PC-3 (cell line): Measurements from ENCODE around the gene MROH2A. TPM values are rescaled to one million over a fixed set of nuclear protein-coding genes. Genes with fewer than 3 reads are reported as not detected.

Source experiments
- ATAC-seq: fragments of 200-7000 bp; cut with Tn5 transposase; 2 replicates; pipeline ENCODE4 v1.9.1; 2020; ENCODE audit warnings: mild to moderate bottlenecking, moderate library complexity
- BruUV-seq: library from RNA; stranded (reverse); fragments of 400-500 nt; replicated peaks from 2 replicates; lab custom pipeline; 2021; lab: Mats Ljungman, UMichigan
- CTCF ChIA-PET: fragments of 300-600 bp; sonication (Branson Sonifier 250); formaldehyde crosslinking; loops from one replicate; lab custom pipeline; 2022; ENCODE audit warnings: antibody characterized with exemption; lab: Charles Lee
- POLR2A ChIA-PET: fragments of 300-600 bp; sonication (Branson Sonifier 250); formaldehyde crosslinking; loops from one replicate; lab custom pipeline; 2022; ENCODE audit warnings: antibody characterized with exemption; ENCODE audit not compliant: unreplicated experiment; lab: Charles Lee
- DNase-seq: peaks from one replicate; pipeline ENCODE4 v3.0.0-alpha.2; 2015
- H2AFZ ChIP-seq: fragments of 300-600 bp; sonication (generic); 2 replicates; pipeline ENCODE4 v1.6.0; 2016; ENCODE audit warnings: antibody characterized with exemption, low read length
- H3F3A ChIP-seq: fragments of 300-600 bp; sonication (generic); one replicate; pipeline ENCODE4 v1.6.0; 2017; ENCODE audit warnings: antibody characterized with exemption, low read length, control low read depth, mild to moderate bottlenecking; ENCODE audit not compliant: unreplicated experiment
- H3K27ac ChIP-seq: fragments of 300-600 bp; sonication (generic); 2 replicates; pipeline ENCODE4 v1.5.1; 2016; ENCODE audit warnings: mild to moderate bottlenecking, low read length
- H3K27me3 ChIP-seq: fragments of 300-600 bp; sonication (generic); 2 replicates; pipeline ENCODE4 v1.6.1; 2016; ENCODE audit warnings: low read length, mixed read lengths
- H3K36me3 ChIP-seq: fragments of 300-600 bp; sonication (generic); 2 replicates; pipeline ENCODE4 v1.6.1; 2016; ENCODE audit warnings: low read depth, mixed run types, low read length, mixed read lengths
- H3K4me1 ChIP-seq: fragments of 300-600 bp; sonication (generic); 2 replicates; pipeline ENCODE4 v1.5.1; 2016; ENCODE audit warnings: low read length; ENCODE audit not compliant: insufficient read depth
- H3K4me2 ChIP-seq: fragments of 300-600 bp; sonication (generic); 2 replicates; pipeline ENCODE4 v1.6.0; 2016; ENCODE audit warnings: low read length
- H3K4me3 ChIP-seq: fragments of 300-600 bp; sonication (generic); 2 replicates; pipeline ENCODE4 v1.5.1; 2016; ENCODE audit warnings: mild to moderate bottlenecking, low read length, mixed read lengths
- H3K79me2 ChIP-seq: fragments of 300-600 bp; sonication (generic); 2 replicates; pipeline ENCODE4 v1.6.1; 2017; ENCODE audit warnings: low read length, mixed read lengths
- H3K9ac ChIP-seq: fragments of 300-600 bp; sonication (generic); 2 replicates; pipeline ENCODE4 v1.6.0; 2016; ENCODE audit warnings: mild to moderate bottlenecking, low read length
- H3K9me2 ChIP-seq: fragments of 300-600 bp; sonication (generic); replicated peaks from 2 replicates; pipeline ENCODE4 v1.6.1; 2016; ENCODE audit warnings: mixed run types, low read length, mixed read lengths
- H3K9me3 ChIP-seq: fragments of 300-600 bp; sonication (generic); 2 replicates; pipeline ENCODE4 v1.6.1; 2016; ENCODE audit warnings: low read length, mixed read lengths
- H4K20me1 ChIP-seq: fragments of 300-600 bp; sonication (generic); 2 replicates; pipeline ENCODE4 v1.6.1; 2016; ENCODE audit warnings: low read length, mixed read lengths
- CTCF ChIP-seq: fragments of 300-600 bp; sonication (generic); conservative IDR thresholded peaks from 2 replicates; pipeline ENCODE4 v1.5.1; 2017; ENCODE audit warnings: antibody characterized with exemption, low read depth, mild to moderate bottlenecking, low read length
- EZH2 ChIP-seq: fragments of 300-600 bp; sonication (generic); IDR thresholded peaks from one replicate; pipeline ENCODE4 v1.6.1; 2017; ENCODE audit warnings: antibody characterized with exemption, mild to moderate bottlenecking, low read length; ENCODE audit not compliant: unreplicated experiment
- EZH2phosphoT487 ChIP-seq: fragments of 300-600 bp; sonication (generic); IDR thresholded peaks from 2 replicates; pipeline ENCODE4 v1.6.1; 2018; ENCODE audit warnings: mild to moderate bottlenecking, antibody characterized with exemption, low read length, borderline replicate concordance
- intact Hi-C: fragments of 100-400 bp; cut with micrococcal nuclease; formaldehyde crosslinking; loops from 2 replicates; pipeline ENCODE4 v1.9.0; 2023
- total RNA-seq: library from RNA; depleted of rRNA; stranded (reverse); fragments of >200 nt; gene quantifications from 2 replicates; pipeline ENCODE4 v1.2.3, GENCODE V29; 2014

MROH2A gene
- total RNA-seq, 1 experiment from 2014 or later: not detected

GRCh38 chr2:233807966-233808935 is 30.1 kb downstream of the MROH2A start:
- TF ChIP-seq CTCF (no peak), EZH2 (no peak), EZH2phosphoT487 (no peak)
- Histone ChIP-seq H3K9ac (no peak overlapping the region), H2AFZ (no peak overlapping the region), H4K20me1 (no peaks in the 10 kb centered on the region), H3K79me2 (no peaks in the 10 kb centered on the region), H3K27ac (no peak overlapping the region), H3K36me3 (no peaks in the 10 kb centered on the region), H3K4me3 (no peak overlapping the region), H3K4me1 (no peaks in the 10 kb centered on the region), H3F3A (no peaks in the 10 kb centered on the region), H3K27me3 (no peaks in the 10 kb centered on the region), H3K9me2 (no peaks in the 10 kb centered on the region), H3K9me3 (no peaks in the 10 kb centered on the region), H3K4me2 (no peak overlapping the region)
- ATAC-seq: no peak
- no peak for DNase-seq
- CTCF ChIA-PET: no interaction called here
- intact Hi-C loops: no loop called here
- no TSS peak for BruUV-seq
- POLR2A ChIA-PET: no interaction called here

DNA sequence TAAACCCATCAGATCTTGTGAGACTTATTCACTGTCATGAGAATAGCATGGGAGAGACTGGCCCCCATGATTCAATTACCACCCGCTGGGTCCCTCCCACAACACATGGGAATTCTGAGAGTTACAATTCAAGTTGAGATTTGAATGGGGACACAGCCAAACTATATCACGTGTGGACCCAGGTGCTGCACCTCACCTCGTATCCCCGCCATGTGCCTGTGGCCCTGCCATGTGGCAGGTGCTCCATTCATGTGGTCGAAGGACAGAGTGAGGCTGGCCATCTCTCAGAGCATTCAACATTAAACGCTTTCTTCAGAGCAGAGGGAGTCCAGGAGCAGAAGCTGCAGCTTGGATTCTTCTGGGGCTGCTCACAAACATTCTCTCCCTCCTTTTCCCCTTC is 32.3 kb downstream of the MROH2A start:
- TF ChIP-seq EZH2phosphoT487 (no peak), EZH2 (no peak), CTCF (no peak)
- Histone ChIP-seq H3K9me2 (no peaks in the 10 kb centered on the region), H3K4me1 (no peaks in the 10 kb centered on the region), H2AFZ (no peak overlapping the region), H3K36me3 (no peaks in the 10 kb centered on the region), H3K4me2 (no peak overlapping the region), H3F3A (no peaks in the 10 kb centered on the region), H3K27ac (no peak overlapping the region), H3K4me3 (no peak overlapping the region), H3K9me3 (no peaks in the 10 kb centered on the region), H4K20me1 (no peaks in the 10 kb centered on the region), H3K79me2 (no peaks in the 10 kb centered on the region), H3K9ac (no peak overlapping the region), H3K27me3 (no peaks in the 10 kb centered on the region)
- BruUV-seq: no TSS peak
- POLR2A ChIA-PET: no interaction called here
- no peak for ATAC-seq
- intact Hi-C loops: no loop called here
- DNase-seq: no peak
- CTCF ChIA-PET: no interaction called here

DNA sequence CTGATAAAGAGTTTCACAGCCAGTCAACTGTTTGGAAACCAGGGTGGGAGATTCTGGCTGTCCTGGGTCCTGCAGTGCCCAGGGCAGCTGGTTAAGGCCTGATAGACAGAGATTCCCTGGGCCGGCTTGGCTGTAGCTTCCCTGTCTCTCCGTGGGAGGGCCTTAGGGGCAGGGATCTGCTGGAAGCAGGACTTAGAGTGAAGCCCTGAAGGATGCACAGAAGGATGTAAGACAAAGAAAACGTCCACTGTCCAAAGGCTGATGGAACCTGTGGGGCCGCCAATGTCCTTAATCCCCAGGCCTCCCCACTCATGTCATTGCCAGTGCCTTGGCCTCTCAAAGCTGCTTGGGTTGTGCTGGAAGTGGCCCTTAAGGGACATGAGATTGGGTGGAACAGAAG is 33.0 kb downstream of the MROH2A start:
- POLR2A ChIA-PET: no interaction called here
- no peaks in the 10 kb centered on the region for H3K36me3 ChIP-seq
- no peaks in the 10 kb centered on the region for H3K9me3 ChIP-seq
- intact Hi-C loops: no loop called here
- TF ChIP-seq EZH2phosphoT487 (no peak), CTCF (no peak), EZH2 (no peak)
- H3K4me2 ChIP-seq: no peak overlapping the region
- CTCF ChIA-PET: no interaction called here
- H3K27me3 ChIP-seq: no peaks in the 10 kb centered on the region
- H2AFZ ChIP-seq: no peak overlapping the region
- no peak for ATAC-seq
- no peaks in the 10 kb centered on the region for H3F3A ChIP-seq
- no peak overlapping the region for H3K9ac ChIP-seq
- no peak for DNase-seq
- H3K27ac ChIP-seq: no peak overlapping the region
- H3K9me2 ChIP-seq: no peaks in the 10 kb centered on the region
- H3K79me2 ChIP-seq: no peaks in the 10 kb centered on the region
- no TSS peak for BruUV-seq
- no peak overlapping the region for H3K4me3 ChIP-seq
- H3K4me1 ChIP-seq: no peaks in the 10 kb centered on the region
- no peaks in the 10 kb centered on the region for H4K20me1 ChIP-seq
